NCI-H2029 treated with DMSO at 0.1 percent for 48 hours (cell line): ENCODE results near the gene LAMB1.
"Not testable (repeated sequence)": the region's sequence is repeated elsewhere in the genome, so short reads cannot be mapped to it uniquely, and the experiment has no call there.

Source experiments
- DNase-seq: peaks from one replicate; lab custom pipeline; 2025; lab: John Stamatoyannopoulos, UW

LAMB1 gene

DNA sequence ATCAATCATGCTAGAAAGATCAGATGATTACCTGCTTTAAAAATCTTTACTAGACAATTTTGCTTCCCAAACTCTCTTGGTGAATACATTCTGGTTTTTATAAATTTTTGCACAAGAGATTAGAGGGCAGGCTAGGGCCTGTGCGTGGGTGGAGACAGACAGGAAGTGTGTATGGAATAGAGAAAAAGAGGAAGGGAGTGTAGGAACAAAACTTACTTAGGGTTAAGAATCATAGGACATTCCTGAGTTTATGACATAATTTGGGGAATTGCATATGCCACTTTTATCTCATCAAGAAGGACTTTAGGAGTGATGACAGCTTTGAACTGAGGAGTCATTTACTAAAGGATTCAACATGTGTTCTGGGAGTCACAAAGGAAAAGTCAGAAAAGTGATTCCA, 31.3 kb downstream of the LAMB1 start:
- no peak for DNase-seq

DNA sequence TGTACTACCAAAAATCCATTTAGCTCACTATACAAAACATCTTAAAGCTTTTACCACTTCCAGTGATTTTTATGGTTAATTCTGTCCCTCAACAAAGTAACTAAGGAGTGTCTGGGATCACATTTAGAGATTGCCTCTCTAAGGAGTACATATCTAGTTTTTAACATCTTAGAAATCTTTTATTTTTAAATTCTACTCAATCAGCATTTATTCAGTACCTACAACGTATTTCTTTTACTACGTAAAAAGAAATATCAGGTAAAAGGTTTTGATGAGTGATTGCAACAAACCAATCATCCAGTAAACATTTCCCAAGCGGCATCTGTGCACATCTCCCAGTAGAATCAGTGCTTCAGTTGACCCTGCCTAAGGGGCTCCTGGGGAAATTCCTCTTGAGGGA, 31.9 kb downstream of the LAMB1 start:
- no peak for DNase-seq

DNA sequence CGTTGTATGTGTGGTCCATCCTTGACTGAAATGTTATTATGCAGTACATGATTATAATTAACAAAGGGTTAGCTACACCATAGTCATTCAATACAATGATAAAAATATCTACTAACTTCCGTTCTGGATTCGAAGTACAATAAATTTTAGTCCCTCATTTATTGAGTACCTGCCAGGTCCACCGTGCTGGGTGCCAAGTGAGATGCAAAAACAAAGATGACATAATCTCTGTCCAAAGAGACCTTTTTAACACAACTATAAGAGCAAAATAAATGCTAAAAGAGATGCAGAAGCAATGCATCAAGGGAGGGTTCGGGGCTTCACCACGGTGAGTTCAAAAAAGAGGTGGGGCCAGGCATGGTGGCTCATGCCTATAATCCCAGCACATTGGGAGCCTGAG, 33.1 kb downstream of the LAMB1 start:
- DNase-seq: peak; percentile 19

DNA sequence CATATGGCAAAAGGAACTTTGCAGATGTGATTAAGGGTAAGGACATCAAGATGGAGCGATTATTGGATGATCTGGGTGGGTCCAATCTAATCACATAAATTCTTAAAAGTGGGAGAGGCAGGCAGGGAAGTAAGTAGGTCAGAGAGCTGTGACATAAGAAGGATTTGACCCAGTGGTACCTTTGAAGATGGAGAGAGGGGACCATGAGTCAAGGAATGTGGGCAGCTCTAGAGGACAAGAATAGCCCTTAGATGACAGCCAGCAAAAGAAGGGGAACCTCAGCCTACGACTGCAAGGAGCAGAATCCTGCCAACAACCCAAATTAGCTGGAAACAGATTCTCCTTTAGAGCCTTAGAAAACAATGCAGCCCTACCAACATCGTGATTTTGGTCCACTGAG, 34.5 kb downstream of the LAMB1 start:
- no peak for DNase-seq

DNA sequence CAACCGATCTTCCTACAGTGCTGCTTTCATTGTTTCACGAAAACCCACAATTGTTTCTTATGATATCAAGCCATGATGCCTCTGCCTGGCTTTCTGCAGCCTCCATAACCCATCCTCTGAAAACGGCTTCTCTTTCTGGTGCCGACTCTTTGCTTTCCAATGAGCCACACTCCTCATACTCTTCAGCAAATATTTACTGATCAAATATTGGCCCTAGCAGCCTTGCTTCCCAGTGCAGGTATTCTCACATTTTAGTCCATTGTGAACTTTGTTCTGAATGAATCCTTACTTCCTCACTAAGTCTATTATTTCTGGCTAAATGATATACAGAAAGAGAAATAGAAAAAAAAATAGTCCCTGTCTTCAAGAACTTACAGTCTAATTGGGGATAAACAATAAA, 35.5 kb downstream of the LAMB1 start:
- peak; percentile 63 for DNase-seq

DNA sequence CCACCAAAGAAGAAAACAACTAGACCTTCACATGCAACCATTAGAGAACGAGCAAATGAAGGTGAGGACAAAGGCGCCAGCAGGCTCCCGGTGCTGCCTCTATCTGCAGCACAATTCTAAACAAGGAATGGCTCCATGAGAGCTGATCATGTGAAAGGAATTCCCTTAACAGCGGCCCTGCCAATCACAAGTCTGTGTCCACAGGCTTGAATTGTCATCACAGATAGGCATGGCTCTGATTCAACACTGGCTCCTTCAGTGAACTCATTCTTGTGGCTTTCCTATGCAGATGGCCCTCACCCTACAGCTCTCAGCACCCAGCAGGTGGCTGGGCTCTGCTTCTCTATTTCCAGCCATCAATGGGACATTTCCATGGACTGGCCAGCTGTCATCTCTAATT, 36.2 kb downstream of the LAMB1 start:
- DNase-seq: peak; percentile 86

DNA sequence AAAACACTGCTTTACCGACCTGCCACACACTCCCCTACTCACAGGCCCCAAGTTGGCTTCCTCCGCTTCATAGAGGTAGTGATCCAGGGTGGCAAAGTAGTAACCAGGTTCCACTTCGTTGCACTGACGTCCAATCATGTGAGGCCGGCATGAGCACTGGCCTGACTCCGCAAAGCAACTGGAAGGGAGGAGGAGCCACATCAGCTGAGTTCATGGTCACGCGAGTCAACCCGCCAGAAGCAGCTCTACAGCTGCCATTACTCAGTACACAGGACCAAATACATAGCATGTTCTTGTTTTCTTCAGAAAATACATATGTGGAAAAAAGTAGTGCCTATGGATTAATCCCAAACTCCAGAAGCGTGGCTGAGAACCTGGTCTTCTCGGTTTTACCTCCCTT, 38.5 kb downstream of the LAMB1 start:
- no peak for DNase-seq

DNA sequence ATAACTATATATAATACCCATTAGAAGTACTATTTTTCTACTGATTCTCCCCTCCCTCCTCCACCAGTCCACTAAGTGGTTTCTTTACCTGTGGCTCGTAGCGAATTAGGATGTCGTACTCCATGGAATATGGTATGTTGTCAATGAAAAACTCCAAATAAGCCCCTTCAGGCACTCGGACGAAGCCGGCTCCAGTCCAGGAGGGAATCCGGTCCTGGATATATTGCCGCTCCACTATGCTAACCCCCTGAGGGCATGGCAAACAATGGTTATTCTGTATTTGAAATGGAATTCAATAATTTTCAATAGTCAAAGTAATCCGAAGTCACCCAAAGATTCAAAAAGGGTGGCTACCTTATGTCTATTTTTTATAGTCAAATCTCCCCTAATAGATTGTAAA, 40.1 kb downstream of the LAMB1 start:
- DNase-seq: no peak

DNA sequence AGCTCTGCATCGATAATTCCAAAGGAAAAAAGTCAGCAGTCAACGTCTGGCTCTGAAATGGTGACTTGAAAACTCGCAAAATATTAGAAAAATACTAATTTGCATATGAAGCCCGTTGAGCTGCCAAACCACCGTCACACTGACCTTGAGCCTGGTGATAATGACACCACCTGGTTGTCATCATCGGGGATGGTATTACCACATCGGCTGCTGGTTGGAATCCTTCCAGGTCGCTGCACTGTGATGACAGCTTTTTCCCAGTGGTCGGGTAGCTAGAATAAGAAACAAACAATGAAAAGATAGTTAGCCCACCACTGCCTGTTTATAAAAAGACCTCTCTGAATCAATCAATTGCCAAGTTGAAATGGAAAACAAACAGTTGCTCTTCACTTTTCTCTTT, 41.6 kb downstream of the LAMB1 start:
- peak; percentile 61 for DNase-seq

DNA sequence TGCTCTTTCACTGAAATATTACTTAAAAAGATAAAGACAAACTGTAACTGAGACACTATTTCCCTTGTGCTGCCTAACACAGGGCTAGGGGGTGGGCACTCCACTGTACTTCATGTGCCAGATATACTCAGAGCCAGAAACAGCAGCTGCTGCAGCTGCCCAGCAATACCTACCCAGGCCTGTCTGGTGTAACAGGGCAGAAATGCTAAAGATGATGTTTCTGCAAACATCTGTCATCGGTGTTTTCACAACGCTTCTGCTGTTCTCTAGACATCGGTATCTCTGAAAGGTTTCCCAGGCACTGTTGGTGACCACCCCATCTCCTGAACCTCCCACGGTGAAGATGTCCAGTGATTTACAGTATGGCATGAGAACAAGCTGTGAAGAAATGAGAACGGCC, 42.7 kb downstream of the LAMB1 start:
- peak; percentile 1 for DNase-seq

DNA sequence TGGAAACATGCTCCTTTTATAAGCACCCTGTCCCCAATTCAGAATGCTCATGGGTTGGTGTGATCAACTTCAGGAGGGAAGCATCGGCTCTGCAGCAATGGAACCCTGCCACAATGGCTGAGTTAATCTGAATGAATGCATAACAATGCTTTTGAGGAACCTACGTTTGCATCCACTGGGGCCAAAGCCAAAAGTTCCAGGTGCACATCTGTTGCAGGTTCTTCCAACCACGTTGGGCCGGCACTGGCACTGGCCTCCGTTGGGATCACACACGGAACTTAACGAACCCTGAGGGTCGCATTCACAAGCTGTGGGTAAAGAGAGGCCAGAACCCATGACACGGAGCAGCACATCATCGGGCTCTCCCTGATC, 43.4 kb downstream of the LAMB1 start:
- DNase-seq: no peak

DNA sequence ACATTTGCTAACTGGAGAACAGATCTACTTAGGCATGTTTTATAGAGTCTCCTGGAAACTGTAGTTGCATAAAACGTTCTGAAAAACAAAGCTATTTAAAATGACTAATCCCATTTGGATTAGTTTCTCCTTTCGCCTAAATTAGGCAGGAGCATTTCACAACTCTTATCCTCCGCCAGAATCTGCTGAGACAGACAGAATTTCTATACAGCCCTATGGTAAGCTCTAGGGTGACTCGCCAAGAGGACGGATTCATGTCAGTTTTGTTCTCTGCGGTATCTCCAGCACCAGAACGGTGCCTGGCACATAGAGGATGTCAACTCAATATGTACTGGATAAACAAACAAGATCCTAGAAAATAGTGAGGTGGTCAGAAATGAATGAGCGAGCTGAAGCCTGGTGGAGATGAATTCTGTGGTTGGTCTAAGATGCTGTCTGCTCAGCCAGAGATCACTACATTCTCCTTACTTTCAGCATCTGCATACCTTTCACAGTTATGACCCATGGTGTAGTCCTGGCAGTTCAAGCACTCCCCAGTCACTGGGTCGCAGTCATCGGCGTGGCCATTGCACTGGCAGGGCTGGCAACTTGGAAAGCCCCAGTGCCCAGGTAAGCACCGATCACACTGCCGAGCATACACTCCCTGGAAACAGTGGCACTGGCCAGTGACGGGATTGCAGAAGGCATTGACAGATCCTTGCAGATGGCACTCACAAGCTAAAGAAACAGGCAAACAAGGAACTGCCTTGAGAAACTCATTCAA, 44.0 kb downstream of the LAMB1 start:
- DNase-seq: no peak

DNA sequence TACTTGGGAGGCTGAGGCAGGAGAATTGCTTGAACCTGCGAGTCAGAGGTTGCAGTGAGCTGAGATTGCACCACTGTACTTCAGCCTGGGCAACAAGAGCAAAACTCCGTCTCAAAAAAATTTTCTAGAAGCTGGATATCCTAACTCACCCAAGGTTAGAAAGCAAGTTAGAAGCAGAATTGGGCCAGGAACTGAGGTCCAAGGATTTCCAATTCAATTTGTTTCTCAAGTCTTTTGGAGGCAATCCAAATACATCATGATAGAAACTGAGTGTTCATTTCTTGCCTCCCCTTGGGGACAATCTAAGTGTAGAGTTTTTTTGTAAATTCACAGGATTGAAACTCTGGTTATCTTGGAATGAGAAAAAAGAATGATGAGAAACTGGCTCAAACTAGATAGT, 45.5 kb downstream of the LAMB1 start:
- DNase-seq: no peak

DNA sequence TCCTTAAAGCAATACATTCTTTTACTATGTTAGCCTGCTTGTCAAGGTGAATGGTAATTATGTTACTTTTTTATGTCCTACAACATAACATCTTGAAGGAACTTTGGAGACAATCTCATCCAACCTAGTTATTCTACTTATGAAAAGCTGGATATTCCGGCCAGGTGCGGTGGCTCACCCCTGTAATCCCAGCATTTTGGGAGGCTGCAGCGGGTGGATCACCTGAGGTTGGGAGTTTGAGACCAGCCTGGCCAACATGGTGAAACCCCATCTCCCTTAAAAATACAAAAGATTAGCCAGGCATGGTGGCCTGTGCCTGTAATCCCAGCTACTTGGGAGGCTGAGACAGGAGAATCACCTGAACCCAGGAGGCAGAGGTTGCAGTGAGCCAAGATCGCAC, 46.0 kb downstream of the LAMB1 start:
- not testable (repeated sequence) for DNase-seq

DNA sequence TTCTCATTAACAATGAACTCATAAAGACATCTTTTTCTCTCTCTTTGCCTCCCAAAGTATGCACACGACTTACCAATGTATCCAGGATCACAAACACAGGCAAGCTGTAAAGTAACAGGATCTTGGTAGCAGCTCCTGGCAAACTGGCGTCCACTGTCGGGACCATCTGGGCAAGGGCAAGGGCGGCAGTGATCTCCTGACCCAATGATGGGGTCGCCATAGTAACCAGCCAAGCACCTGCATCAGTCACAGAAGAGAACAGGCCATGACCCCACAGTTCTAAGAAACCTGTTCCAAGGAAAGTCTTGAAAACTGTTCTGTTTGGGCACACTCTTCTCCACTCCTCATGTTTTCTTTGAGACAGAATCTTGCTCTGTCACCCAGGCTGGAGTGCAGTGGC, 47.6 kb downstream of the LAMB1 start:
- DNase-seq: no peak

DNA sequence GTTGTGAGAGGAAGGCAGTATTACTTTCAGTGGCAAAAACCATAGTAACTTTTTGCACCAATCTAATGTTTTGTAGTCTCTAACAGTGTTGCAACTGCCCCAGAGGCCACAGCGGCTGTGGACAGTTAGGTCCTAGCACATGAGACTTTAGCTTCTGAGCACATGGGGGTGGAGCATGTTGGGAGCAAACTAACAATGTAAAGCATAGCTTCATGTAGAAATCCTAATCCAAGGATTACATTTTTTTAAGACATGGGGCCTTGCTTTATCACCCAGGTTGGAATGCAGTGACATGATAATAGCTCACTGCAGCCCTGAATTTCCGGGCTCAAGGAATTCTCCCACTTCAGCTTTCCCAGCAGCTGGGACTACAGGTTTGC, 49.0 kb downstream of the LAMB1 start:
- no peak for DNase-seq

DNA sequence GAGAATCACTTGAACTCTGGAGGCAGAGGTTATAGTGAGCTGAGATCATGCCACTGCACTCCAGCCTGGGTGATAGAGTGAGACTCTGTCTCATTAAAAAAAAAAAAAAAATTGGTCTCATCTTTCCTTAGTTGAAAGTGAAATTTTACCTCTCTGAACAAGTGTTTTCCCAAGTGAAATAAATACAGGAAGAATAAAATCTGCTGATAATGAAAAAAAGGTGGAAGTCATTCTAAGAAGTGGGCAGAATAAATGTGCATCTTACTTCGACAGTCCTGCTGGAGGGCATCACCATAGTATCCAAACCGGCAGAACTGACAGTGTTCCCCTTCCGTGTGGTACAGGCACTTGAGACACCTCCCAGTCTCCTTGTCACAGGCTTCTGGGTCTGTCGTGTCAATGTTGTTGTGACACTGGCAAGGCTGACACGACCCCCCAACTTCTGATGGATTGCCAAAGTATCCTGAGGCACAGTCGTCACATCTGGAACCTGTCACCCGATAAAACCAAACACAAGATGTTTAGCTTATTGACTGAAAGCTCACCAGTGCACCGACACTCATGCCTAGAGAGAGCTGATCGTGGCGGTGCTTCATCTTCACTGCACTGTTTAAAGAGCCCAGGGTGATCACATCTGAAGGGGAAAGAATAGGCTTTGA, 49.6 kb downstream of the LAMB1 start:
- no peak for DNase-seq

DNA sequence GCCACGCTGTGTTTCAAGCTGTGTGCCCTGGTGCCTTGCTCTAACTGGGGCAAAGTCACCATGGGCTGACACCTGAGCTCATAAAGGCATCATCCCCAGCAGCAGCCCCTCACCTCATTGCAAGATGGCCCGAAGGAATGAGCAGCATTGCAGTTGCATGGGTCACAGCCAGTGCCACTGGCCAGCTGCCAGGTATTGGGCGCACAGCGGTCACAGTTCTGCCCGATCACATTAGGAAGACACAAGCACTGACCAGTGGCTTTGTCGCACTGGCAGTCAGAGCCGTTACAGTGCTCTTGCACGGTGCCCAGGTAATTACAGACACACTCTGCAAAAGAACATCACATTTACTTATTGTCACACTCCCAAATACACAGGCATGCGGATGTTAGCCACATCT, 51.1 kb downstream of the LAMB1 start:
- DNase-seq: no peak

DNA sequence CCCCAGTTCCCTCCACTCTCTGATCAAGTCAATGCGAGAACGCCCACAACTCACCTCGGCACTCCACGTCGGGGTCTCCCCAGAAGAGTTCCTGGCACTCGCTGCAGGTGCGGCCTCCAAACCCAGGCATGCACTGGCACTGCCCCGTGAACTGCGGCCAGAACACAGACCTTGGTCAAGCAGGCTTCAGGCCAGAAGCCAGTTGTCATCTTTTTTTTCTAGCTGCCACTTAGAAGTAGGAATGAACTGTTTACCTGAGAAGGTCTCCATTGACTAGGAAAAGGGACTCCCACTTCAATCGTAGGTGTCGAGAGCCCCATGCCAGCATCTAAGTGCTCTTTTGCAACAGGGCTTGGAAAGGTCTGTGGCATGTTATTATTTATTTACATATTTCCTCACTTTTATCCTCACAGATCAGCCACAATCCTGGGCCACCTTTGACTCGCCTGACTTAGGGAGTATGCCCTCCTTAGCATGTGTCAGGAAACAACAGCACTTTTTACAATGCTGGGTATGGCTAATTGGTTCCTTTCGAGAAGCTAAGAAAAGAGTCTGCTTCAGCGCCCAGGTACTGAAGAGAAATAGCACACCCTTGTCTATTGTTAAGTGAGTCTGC, 51.7 kb downstream of the LAMB1 start:
- no peak for DNase-seq

DNA sequence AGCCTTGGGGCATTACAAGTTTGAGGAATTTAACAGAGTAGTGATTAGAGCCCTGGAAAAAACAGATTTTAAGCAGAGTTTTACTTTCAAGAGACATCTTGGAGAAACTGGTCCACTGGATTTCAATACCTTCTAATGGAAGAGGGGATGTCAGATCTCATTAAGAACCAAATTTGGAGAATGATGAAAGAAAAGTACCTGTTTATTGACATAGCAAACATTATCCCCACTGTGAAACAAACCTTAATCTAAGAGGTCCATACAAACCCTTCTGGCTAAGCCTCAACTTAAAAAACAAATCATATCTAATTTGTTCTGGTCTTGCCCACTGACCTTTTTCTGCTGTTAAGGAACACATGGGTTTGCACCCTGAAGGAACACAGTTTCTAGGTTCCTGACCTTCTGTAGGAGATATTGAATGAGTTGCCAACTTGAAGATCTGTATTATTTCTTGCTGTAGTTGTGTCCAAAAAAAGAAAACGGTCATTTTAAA, 53.5 kb downstream of the LAMB1 start:
- DNase-seq: no peak

DNA sequence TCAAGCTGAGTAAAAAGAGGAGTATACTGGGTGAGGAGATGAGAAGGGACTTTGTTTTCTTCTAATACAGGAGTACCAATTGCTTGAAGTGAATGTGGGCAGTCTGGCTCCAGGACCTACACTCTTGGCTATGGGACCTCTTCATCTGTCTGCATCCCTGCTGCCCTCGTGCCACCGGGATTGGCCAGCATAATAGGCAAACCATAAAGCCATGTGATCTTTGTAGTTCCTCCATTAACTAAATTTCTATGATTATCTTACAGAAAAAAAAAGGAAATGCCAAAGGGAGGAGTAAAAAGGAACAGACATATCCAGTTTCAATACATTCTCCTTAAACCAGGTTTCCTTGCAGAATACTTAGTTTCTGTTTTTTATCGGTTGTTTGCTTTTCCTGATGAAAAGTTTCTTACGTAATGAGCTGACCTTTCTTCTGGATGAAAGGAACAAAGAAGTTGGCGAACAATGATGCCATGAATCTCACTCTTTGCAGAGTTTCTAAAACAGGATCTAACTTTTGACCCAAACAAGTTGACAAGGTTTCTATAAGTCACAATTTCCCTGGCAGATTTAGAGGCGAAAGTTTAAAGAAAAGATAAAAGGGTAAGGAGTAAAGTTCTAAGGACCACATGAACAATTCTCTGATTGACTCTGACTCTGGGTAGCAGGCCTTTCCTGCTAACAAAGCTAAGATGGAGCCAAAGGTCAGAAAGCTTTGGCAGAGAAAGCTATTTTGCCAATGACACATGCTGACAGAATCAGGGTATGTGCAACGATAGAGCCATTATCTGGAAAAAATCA, 54.1 kb downstream of the LAMB1 start:
- no peak for DNase-seq

DNA sequence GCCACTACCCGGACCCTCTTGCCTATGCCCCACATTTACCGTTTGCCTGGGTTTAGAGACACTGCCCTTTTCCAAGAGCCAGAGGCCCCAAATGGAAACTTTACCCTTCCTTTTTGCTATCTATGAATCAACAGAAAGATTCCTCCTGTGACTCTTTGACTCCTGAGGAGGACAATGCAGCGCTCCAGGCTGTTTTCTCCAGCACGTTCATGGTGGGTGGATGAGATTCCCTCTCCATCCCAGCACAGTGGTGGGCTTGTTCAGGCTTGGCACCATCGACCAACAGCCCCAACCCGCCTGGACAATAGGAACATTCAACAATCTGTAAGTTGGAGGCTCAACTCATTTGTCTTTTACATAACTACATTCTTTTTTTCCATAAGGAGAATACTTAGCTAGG, 56.1 kb downstream of the LAMB1 start:
- DNase-seq: no peak

DNA sequence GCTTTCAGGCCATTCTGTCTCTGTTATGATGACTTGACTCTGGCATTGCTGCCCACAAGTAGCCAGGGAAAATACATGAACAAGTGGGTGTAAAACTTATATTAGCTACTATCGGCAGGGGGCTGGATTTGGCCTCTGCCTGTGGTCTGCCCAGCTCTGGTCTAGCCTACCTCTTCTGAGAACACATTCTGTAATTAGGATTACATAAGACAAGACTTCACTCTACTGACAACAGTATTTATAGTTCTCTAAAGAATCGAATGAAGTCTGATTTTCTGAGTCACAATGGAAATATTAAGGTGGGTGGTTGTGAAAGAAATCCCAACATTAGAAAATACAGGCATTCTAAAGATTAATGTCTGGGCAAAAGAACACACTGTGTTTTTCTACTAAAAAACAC, 56.5 kb downstream of the LAMB1 start:
- DNase-seq: no peak
